CD4-positive, alpha-beta T cell treated with Interleukin-15 for 1 hour (primary cell): ENCODE results near the gene ZAR1L.
"Not testable (repeated sequence)": the region's sequence is repeated elsewhere in the genome, so short reads cannot be mapped to it uniquely, and the experiment has no call there.

Experiments used
- DNase-seq: peaks from one replicate; pipeline ENCODE4 v3.0.0-alpha.2; 2020

Gene ZAR1L

GRCh38 chr13:32315238-32316027 is at the start of gene ZAR1L, which contains the start of gene BRCA2:
Gene ZAR1L (minus strand): TSS chr13:32315363. CDS start chr13:32311925, 3,438 bp downstream.
Gene BRCA2 (plus strand): TSS chr13:32315508. CDS start chr13:32316461, 953 bp downstream.
- peak; percentile 88 for DNase-seq

GRCh38 chr13:32362574-32362973 is 47.4 kb upstream of the ZAR1L start:
- no peak for DNase-seq

DNA sequence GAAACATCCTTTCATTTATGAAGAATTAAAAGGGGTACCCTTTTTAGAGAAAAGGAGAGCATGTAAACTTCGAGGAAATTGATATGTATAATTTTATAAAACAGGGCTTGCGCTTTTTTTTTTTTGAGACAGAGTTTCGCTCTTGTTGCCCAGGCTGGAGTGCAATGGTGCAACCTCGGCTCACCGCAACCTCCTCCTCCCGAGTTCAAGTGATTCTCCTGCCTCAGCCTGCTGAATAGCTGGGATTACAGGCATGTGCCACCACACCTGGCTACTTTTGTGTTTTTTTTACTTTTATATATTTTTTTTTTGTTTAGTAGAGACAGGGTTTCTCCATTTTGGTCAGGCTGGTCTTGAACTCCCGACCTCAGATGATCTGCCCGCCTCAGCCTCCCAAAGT is 40.8 kb upstream of the ZAR1L start:
- DNase-seq, result not testable (repeated sequence)

- DNase-seq, result no peak
Measured at GRCh38 chr13:32354040-32354439, 38.9 kb upstream of the ZAR1L start.

- DNase-seq, result not testable (repeated sequence)
Measured at GRCh38 chr13:32350839-32351441, 35.8 kb upstream of the ZAR1L start.

DNA sequence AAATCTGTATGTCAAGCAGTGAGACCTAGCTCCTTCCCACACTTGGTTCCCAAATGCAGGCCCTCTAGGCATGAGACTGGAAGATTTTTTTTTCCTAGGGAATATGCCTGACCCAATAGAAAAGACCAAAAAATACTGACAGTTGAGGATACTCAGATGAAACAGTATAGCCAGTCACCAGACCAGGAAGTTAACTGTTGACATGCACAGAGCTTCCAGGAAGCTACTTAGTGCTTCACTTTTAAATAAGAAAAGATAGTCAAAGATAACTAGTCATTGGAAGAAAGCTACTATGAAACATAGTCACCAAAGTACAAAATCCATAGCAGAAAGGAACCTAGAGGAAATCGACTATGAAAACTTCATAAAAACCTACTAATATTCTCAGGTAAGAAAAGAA is 32.5 kb upstream of the ZAR1L start:
- no peak for DNase-seq

- no peak for DNase-seq
Measured at GRCh38 chr13:32340914-32341313, 25.8 kb upstream of the ZAR1L start.

GRCh38 chr13:32334671-32335070 is 19.5 kb upstream of the ZAR1L start:
- no peak for DNase-seq

- DNase-seq, result no peak
Measured at GRCh38 chr13:32330441-32330840, 15.3 kb upstream of the ZAR1L start.

DNA sequence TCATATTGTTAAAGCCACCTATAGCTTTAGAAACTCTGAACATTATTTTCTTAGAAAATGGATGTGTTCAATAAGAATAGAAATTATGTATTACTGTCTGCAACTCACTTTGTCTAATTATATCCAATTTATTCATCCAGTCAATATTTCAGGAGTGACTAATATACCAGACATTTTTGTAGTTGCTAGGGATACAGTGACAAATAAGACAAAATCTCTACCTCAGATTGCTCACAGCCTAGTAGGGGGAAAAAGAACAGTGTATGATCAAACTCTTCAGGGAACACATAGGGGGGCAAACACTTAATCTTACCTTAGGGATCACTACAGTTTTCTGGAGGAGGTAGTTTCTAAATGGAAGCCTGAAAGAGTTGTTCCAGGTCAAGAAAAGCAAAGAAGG is 8.7 kb upstream of the ZAR1L start:
- no peak for DNase-seq

DNA sequence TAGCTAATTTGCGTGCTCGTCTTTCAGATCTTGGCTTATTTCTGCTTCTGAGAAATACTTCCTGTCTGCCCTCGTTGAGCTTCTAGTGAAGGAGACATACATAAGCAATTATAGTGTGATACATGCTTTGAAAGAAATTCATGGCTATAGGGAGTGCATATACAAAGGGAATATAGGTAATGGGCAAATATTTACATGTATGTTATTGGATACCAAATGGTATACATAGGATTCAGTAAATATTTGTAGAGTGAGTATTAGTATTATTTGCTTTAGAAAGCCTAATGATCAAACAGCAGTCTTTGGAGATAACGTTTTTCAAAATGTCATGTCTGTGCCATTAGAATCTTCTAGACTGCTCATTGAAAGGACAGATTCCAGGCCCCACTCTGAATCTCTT is 5.4 kb upstream of the ZAR1L start:
- DNase-seq, result no peak

- DNase-seq, result no peak
Measured at GRCh38 chr13:32317716-32318465, 2.7 kb upstream of the ZAR1L start.

DNA sequence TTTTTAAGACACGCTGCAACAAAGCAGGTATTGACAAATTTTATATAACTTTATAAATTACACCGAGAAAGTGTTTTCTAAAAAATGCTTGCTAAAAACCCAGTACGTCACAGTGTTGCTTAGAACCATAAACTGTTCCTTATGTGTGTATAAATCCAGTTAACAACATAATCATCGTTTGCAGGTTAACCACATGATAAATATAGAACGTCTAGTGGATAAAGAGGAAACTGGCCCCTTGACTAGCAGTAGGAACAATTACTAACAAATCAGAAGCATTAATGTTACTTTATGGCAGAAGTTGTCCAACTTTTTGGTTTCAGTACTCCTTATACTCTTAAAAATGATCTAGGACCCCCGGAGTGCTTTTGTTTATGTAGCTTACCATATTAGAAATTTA is 1.3 kb upstream of the ZAR1L start:
- DNase-seq, result no peak

DNA sequence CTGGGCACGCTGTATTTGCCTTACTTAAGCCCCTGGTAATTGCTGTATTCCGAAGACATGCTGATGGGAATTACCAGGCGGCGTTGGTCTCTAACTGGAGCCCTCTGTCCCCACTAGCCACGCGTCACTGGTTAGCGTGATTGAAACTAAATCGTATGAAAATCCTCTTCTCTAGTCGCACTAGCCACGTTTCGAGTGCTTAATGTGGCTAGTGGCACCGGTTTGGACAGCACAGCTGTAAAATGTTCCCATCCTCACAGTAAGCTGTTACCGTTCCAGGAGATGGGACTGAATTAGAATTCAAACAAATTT is 821 bp upstream of the ZAR1L start:
- DNase-seq, result no peak

- peak; percentile 76 for DNase-seq
Measured at GRCh38 chr13:32314271-32315237, 609 bp downstream of the ZAR1L start.

- DNase-seq, result no peak
Measured at GRCh38 chr13:32311188-32311897, 3.8 kb downstream of the ZAR1L start.

- no peak for DNase-seq
Measured at GRCh38 chr13:32310134-32310706, 4.9 kb downstream of the ZAR1L start.

DNA sequence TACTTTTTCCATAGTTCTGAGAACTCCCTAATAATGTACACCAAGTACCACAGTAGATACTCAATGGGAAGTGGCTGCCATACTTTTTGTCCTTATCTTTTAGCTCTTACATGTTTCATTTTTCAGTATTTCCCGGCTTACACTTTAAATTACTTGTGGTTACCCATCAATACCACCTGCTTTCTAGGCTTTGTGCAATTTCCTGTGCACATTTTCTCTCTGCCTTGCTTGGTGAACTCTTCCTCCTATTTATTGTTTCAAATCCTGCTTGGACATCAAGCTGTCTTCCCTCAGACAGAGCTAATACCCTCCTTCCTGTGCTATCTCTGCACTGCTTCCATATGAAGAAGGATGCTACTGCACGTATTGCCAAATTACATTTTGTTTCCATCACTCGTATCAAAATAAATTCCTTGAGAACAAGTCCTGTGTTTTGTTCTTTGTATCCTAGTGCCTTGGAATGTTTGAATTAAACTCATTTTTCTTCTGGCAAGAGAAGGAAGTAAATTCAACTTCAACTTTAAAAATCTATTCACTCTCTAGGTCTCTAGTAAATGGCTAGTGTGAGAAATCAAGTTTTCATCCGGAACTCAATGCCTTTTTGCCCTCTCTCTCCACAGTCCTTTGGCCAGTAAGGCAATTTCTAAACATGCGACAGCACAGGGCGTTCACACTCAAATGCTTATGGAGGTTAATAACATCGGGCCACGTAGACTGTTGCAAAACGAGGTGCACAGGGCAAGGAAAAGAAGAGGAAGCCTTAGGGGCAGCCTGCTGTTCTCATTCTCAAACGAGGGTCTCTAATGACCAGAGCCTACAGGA is 5.6 kb downstream of the ZAR1L start:
- DNase-seq, result peak; percentile 17

- no peak for DNase-seq
Measured at GRCh38 chr13:32305646-32306045, 9.5 kb downstream of the ZAR1L start.

- DNase-seq, result no peak
Measured at GRCh38 chr13:32302461-32302860, 12.7 kb downstream of the ZAR1L start.

DNA sequence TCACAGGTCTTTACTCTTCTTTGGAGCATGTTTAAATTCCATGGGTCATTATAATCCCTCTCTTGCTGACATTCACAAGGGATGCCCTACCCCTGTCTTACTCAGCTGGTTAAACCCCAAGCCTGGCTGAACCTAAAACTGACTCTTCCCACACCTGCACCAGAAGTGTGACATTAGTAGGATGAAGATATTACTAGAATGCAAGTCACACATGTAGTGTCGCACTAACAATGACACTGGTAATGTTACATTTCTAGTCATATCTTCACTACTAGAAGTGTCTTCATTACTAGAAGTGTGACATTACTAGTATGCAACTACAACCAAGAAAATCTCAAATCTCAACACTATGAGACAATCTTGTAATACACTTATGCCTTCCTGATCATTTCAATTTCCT is 14.2 kb downstream of the ZAR1L start:
- no peak for DNase-seq
